Ovary (tissue), 3 donors: ENCODE data around the gene ARHGAP36.

Experiments used
- EP300 ChIP-seq: sonication (generic); formaldehyde crosslinking; IDR thresholded peaks from one replicate; pipeline ENCODE4 v1.6.1; 2017; ENCODE audit warnings: antibody characterized with exemption
- POLR2A ChIP-seq: fragments of 450-650 bp; IDR thresholded peaks from one replicate; pipeline ENCODE4 v1.6.1; 2017; ENCODE audit warnings: antibody characterized with exemption, mild to moderate bottlenecking, moderate library complexity
- TF ChIP-seq, protein P1 (sequence below), 3 donors: fragments of 450-650 bp in 2 of 3; fragments of 200-600 bp in 1 of 3; IDR thresholded peaks; one replicate each; pipeline versions ENCODE4 v1.5.1 to v1.8.0; 2016 to 2022; ENCODE audit warnings: antibody characterized with exemption in 3 of 3, mild to moderate bottlenecking in 1 of 3
- donor health status: DM: no; HTN: no; CAD: no.

DNA sequence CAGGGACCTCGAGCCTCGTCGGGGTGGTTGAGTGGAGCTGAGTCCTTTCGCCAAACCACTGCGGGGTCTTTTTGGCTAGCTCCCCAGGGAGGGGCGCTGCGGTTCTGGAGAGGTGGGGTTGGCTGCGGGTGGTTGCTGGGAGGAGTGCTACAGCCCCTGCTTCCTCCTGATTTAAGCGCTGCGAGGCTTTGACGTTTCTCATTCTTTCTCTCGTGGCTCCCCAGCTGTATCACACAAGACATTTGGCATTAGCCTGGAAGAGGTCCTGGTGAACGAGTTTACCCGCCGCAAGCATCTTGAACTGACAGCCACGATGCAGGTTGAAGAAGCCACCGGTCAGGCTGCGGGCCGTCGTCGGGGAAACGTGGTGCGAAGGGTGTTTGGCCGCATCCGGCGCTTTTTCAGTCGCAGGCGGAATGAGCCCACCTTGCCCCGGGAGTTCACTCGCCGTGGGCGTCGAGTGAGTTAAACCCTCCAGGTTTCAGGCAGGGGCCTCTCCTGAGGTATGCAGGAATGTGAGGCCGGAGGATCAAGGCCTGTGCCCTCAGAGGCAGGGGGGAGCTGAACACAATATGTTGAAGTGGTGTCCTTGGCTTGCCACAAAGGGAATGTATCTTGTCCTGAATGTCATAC, 25.5 kb downstream of the ARHGAP36 start:
- TF ChIP-seq, protein P1, sequence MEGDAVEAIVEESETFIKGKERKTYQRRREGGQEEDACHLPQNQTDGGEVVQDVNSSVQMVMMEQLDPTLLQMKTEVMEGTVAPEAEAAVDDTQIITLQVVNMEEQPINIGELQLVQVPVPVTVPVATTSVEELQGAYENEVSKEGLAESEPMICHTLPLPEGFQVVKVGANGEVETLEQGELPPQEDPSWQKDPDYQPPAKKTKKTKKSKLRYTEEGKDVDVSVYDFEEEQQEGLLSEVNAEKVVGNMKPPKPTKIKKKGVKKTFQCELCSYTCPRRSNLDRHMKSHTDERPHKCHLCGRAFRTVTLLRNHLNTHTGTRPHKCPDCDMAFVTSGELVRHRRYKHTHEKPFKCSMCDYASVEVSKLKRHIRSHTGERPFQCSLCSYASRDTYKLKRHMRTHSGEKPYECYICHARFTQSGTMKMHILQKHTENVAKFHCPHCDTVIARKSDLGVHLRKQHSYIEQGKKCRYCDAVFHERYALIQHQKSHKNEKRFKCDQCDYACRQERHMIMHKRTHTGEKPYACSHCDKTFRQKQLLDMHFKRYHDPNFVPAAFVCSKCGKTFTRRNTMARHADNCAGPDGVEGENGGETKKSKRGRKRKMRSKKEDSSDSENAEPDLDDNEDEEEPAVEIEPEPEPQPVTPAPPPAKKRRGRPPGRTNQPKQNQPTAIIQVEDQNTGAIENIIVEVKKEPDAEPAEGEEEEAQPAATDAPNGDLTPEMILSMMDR (IDR thresholded peaks at IDR 0.05), result no peak
- TF ChIP-seq EP300 (no peak), POLR2A (no peak)
